CD4-positive, CD25-positive, alpha-beta regulatory T cell (primary cell): ENCODE results near the gene PTPN2. TPM values are rescaled to one million over a fixed set of nuclear protein-coding genes. Genes with fewer than 3 reads are reported as not detected.

Experiments
- ATAC-seq, 2 donors: fragments of 150-1000 bp; cut with Tn5 transposase; one replicate each; pipeline ENCODE4 v1.10.0; 2021; ENCODE audit warnings: low read depth in 2 of 2, moderate number of reproducible peaks in 2 of 2, moderate library complexity in 1 of 2
- DNase-seq, 3 donors: peaks; one replicate each; pipeline versions ENCODE4 v3.0.0 to v3.0.0-alpha.2; 2012 to 2022; ENCODE audit warnings: mixed read lengths in 1 of 3
- H3K27ac ChIP-seq: one replicate; pipeline ENCODE4 v1.7.0; 2013; ENCODE audit warnings: mild to moderate bottlenecking, low read length; ENCODE audit not compliant: insufficient read depth, poor library complexity, severe bottlenecking
- H3K27me3 ChIP-seq: one replicate; pipeline ENCODE4 v1.7.0; 2013; ENCODE audit warnings: low read length; ENCODE audit not compliant: control insufficient read depth, insufficient read depth
- H3K36me3 ChIP-seq: one replicate; pipeline ENCODE4 v1.7.0; 2013; ENCODE audit warnings: mild to moderate bottlenecking, low read length, moderate library complexity; ENCODE audit not compliant: control insufficient read depth, insufficient read depth
- H3K4me1 ChIP-seq: 2 replicates; pipeline ENCODE4 v1.7.0; 2013; ENCODE audit warnings: mild to moderate bottlenecking, low read length; ENCODE audit not compliant: insufficient read depth, control insufficient read depth, poor library complexity, severe bottlenecking
- H3K4me3 ChIP-seq: one replicate; pipeline ENCODE4 v1.7.0; 2013; ENCODE audit warnings: low read depth, mild to moderate bottlenecking, low read length, moderate library complexity
- H3K9me3 ChIP-seq, 2 experiments: 1 replicate in 1 of 2; 2 replicates in 1 of 2; pipeline ENCODE4 v1.7.0; 2013; ENCODE audit warnings: low read length in 2 of 2, mild to moderate bottlenecking in 1 of 2, moderate library complexity in 1 of 2; ENCODE audit not compliant: control insufficient read depth in 2 of 2
- H3K27ac Mint-ChIP-seq, 3 donors: one replicate each; pipeline ENCODE4 v1.8.0; 2020 to 2022; ENCODE audit warnings: mild to moderate bottlenecking in 3 of 3, mixed read lengths in 3 of 3, moderate library complexity in 2 of 3
- H3K27me3 Mint-ChIP-seq: one replicate; pipeline ENCODE4 v1.8.0; 2022; ENCODE audit warnings: mild to moderate bottlenecking, mixed read lengths
- H3K36me3 Mint-ChIP-seq: one replicate; pipeline ENCODE4 v1.8.0; 2020; ENCODE audit warnings: mixed read lengths
- H3K4me1 Mint-ChIP-seq, 4 donors: one replicate each; pipeline ENCODE4 v1.8.0; 2020 to 2022; ENCODE audit warnings: mixed read lengths in 4 of 4, mild to moderate bottlenecking in 1 of 4
- H3K4me3 Mint-ChIP-seq, 4 donors: one replicate each; pipeline ENCODE4 v1.8.0; 2020 to 2022; ENCODE audit warnings: mild to moderate bottlenecking in 4 of 4, mixed read lengths in 4 of 4, moderate library complexity in 3 of 4
- H3K9me3 Mint-ChIP-seq, 7 donors: one replicate each; pipeline ENCODE4 v1.8.0; 2020 to 2022; ENCODE audit warnings: mixed read lengths in 7 of 7, mild to moderate bottlenecking in 3 of 7, moderate library complexity in 2 of 7
- polyA plus RNA-seq, 4 donors: library from polyadenylated mRNA; unstranded; fragments of 300-500 nt; fragmentation: Illumina TruSeq; gene quantifications; one replicate each; pipeline ENCODE4 v1.2.3, GENCODE V29; 2021
- total RNA-seq: library from RNA; stranded (reverse); gene quantifications from one replicate; pipeline ENCODE4 v1.2.3, GENCODE V29; 2022

PTPN2 gene
- total and polyA plus RNA-seq, 5 donors from 2014 or later: 62.3 to 110 (median 94.1) TPM

DNA sequence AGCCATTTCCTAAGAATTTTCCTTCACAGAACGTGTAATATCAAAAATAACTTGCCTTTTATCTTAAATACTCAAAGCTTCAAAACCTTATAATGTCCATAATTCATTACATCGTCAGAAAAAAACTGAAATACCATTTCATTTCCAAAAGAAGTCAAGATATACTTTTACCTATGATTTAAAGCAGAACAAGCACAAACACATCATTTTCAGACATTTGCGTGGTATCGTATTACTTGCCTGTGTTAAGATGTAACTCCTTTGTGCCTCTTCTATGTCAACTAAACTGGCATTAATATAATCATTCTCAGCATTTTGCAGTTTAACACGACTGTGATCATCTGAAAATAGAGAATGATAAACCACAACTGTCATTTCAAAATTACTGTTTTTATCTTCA is 47.5 kb downstream of the PTPN2 start:
- H3K27me3 ChIP-seq: no peaks in the 10 kb centered on the region
- Mint-ChIP-seq H3K36me3 (peaks cover 33% of the 10 kb centered on the region), H3K4me1 (peaks cover 32 to 56% (median 48%) of the 10 kb centered on the region in 4 donors), H3K27me3 (peaks cover 4% of the 10 kb centered on the region), H3K27ac (peak overlapping the region in 2 of 3 donors; percentile 59 to 71), H3K4me3 (no peak overlapping the region), H3K9me3 (no peaks in the 10 kb centered on the region)
- no peaks in the 10 kb centered on the region for H3K9me3 ChIP-seq
- peak overlapping the region; percentile 65 for H3K4me3 ChIP-seq
- peaks cover 49% of the 10 kb centered on the region for H3K4me1 ChIP-seq
- peak overlapping the region; percentile 83 for H3K27ac ChIP-seq
- ATAC-seq (no peak), DNase-seq (no peak)
- peaks cover 17% of the 10 kb centered on the region for H3K36me3 ChIP-seq

DNA sequence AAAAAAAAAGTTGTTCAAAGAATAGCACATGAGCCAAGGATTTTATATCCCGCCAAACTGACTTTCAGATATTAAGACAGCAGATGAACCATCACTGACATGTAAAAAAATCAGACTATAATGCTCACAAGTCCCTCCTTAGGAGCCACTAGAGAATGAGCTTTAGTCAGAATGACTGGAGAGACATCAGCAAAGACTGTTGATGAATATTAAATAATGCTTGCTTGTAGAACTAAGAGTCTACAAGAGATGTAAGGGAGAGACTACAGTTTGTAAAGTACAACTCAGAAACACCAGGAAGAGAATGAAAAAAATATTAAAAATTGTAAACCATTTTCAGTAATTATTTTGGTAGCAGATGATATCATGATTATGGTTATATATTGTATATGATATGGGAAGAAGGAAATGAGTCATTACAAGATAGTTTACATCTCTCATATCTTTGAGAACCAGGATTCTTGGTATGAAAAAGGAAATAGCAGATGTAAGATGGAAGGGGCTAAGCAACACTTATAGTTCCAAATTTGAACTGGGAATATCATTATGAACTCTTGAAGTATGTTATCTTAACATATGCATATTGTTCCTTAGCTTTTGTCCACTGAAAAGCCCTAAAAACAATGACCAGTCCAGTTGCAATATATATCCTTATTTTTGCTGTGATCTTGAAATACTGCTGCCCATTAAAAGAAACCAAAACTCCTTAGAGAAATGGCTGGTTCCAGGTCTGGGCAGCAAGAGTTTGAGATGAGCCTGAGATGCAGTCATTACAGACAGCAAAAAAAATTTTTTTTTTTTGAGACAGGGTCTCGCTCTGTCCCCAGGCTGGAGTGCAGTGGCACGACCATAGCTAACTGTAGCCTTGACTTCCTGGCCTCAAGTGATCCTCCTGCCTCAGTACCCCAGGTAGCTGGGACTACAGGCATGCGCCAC is 55.7 kb downstream of the PTPN2 start:
- H3K9me3 ChIP-seq: peaks cover 11 to 12% of the 10 kb centered on the region in 2 experiments
- peak overlapping the region in 1 of 3 donors; percentile 26 for H3K27ac Mint-ChIP-seq
- no peaks in the 10 kb centered on the region for H3K27me3 ChIP-seq
- H3K4me1 ChIP-seq: no peaks in the 10 kb centered on the region
- H3K36me3 Mint-ChIP-seq: peaks cover 58% of the 10 kb centered on the region
- H3K27ac ChIP-seq: no peak overlapping the region
- H3K27me3 Mint-ChIP-seq: no peaks in the 10 kb centered on the region
- ATAC-seq: no peak
- H3K9me3 Mint-ChIP-seq: peaks cover 0 to 13% (median 5%) of the 10 kb centered on the region in 7 donors
- H3K4me1 Mint-ChIP-seq: peaks cover 11 to 20% (median 15%) of the 10 kb centered on the region in 4 donors
- DNase-seq: peak in 1 of 3 donors; percentile 55
- peak overlapping the region in 1 of 4 donors; percentile 10 for H3K4me3 Mint-ChIP-seq
- H3K4me3 ChIP-seq: no peak overlapping the region
- H3K36me3 ChIP-seq: peaks cover 60% of the 10 kb centered on the region

DNA sequence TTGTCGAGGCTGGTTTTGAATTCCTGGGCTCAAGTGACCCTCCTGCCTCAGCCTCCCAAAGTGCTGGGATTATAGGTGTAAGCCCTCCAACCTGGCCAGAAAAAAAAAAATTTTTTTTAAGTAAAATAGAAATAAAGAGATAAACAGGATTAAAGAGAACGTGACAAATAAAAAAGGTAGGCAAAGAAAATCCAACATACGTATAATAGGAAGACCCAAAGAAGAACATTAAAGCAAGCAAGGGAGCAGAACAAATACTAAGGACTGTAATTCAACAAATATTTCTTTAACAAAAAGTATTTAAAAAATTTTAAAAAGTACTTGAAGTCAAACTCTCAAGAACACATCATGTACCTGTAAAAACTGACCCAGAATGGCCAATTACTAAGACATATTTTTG is 56.4 kb downstream of the PTPN2 start:
- peaks cover 52% of the 10 kb centered on the region for H3K36me3 Mint-ChIP-seq
- ATAC-seq (no peak), DNase-seq (no peak)
- H3K9me3 Mint-ChIP-seq: peaks cover 0 to 13% (median 5%) of the 10 kb centered on the region in 7 donors
- no peak overlapping the region for H3K4me3 ChIP-seq
- H3K4me1 Mint-ChIP-seq: peaks cover 8 to 18% (median 11%) of the 10 kb centered on the region in 4 donors
- no peaks in the 10 kb centered on the region for H3K27me3 ChIP-seq
- H3K27me3 Mint-ChIP-seq: no peaks in the 10 kb centered on the region
- H3K27ac Mint-ChIP-seq: no peak overlapping the region
- no peak overlapping the region for H3K4me3 Mint-ChIP-seq
- peaks cover 11 to 12% of the 10 kb centered on the region in 2 experiments for H3K9me3 ChIP-seq
- peaks cover 54% of the 10 kb centered on the region for H3K36me3 ChIP-seq
- H3K4me1 ChIP-seq: no peaks in the 10 kb centered on the region
- no peak overlapping the region for H3K27ac ChIP-seq

GRCh38 chr18:12825230-12825629 is 58.8 kb downstream of the PTPN2 start:
- ATAC-seq: no peak
- Mint-ChIP-seq H3K36me3 (peaks cover 57% of the 10 kb centered on the region), H3K27me3 (no peaks in the 10 kb centered on the region), H3K27ac (no peak overlapping the region), H3K4me3 (no peak overlapping the region), H3K4me1 (peaks cover 10 to 15% (median 12%) of the 10 kb centered on the region in 4 donors), H3K9me3 (peaks cover 0 to 13% (median 5%) of the 10 kb centered on the region in 7 donors)
- peaks cover 11 to 12% of the 10 kb centered on the region in 2 experiments for H3K9me3 ChIP-seq
- H3K4me3 ChIP-seq: no peak overlapping the region
- DNase-seq: no peak
- H3K4me1 ChIP-seq: no peaks in the 10 kb centered on the region
- H3K36me3 ChIP-seq: peaks cover 61% of the 10 kb centered on the region
- H3K27ac ChIP-seq: no peak overlapping the region
- H3K27me3 ChIP-seq: no peaks in the 10 kb centered on the region

- DNase-seq (no peak), ATAC-seq (no peak)
- no peak overlapping the region for H3K27ac Mint-ChIP-seq
- Histone ChIP-seq H3K27ac (no peak overlapping the region), H3K9me3 (peaks cover 11 to 12% of the 10 kb centered on the region in 2 experiments), H3K36me3 (peaks cover 62% of the 10 kb centered on the region), H3K4me3 (no peak overlapping the region), H3K4me1 (no peaks in the 10 kb centered on the region), H3K27me3 (no peaks in the 10 kb centered on the region)
- H3K4me3 Mint-ChIP-seq: no peak overlapping the region
- peaks cover 60% of the 10 kb centered on the region for H3K36me3 Mint-ChIP-seq
- no peaks in the 10 kb centered on the region for H3K27me3 Mint-ChIP-seq
- peaks cover 0 to 13% (median 5%) of the 10 kb centered on the region in 7 donors for H3K9me3 Mint-ChIP-seq
- H3K4me1 Mint-ChIP-seq: peaks cover 8 to 21% (median 12%) of the 10 kb centered on the region in 4 donors
Measured at GRCh38 chr18:12823892-12824291, 60.1 kb downstream of the PTPN2 start.

GRCh38 chr18:12821408-12821807 is 62.6 kb downstream of the PTPN2 start:
- ATAC-seq (no peak), DNase-seq (no peak)
- Mint-ChIP-seq H3K27me3 (no peaks in the 10 kb centered on the region), H3K36me3 (peaks cover 62% of the 10 kb centered on the region), H3K27ac (peak overlapping the region in 1 of 3 donors; percentile 26), H3K9me3 (no peaks in the 10 kb centered on the region), H3K4me3 (no peak overlapping the region), H3K4me1 (peaks cover 9 to 18% (median 10%) of the 10 kb centered on the region in 4 donors)
- no peak overlapping the region for H3K27ac ChIP-seq
- H3K4me1 ChIP-seq: no peaks in the 10 kb centered on the region
- H3K27me3 ChIP-seq: no peaks in the 10 kb centered on the region
- H3K36me3 ChIP-seq: peaks cover 52% of the 10 kb centered on the region
- H3K4me3 ChIP-seq: no peak overlapping the region
- no peaks in the 10 kb centered on the region for H3K9me3 ChIP-seq

DNA sequence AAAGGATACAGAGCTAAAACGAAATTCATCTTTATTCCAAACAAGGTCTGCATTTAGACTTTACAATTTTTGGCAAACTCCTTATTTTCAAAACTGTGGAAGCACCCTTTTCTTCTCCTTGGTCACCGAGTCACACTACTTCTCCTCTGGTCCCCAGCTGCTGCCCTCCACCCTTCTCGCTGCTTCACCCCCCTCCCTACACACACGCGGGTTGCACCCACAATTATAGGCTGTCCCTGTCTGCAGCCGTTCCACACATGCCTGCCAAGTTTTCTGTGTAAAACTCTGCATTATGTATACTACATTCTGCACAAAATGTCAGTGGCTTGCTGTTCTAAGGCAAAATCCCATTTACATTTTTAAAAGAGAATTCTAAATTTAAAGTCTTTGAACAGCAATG is 63.5 kb downstream of the PTPN2 start:
- Histone ChIP-seq H3K27ac (no peak overlapping the region), H3K36me3 (peaks cover 59% of the 10 kb centered on the region), H3K4me3 (no peak overlapping the region), H3K9me3 (no peaks in the 10 kb centered on the region), H3K4me1 (no peaks in the 10 kb centered on the region), H3K27me3 (no peaks in the 10 kb centered on the region)
- H3K4me1 Mint-ChIP-seq: peaks cover 9 to 18% (median 11%) of the 10 kb centered on the region in 4 donors
- DNase-seq (no peak), ATAC-seq (no peak)
- peaks cover 69% of the 10 kb centered on the region for H3K36me3 Mint-ChIP-seq
- H3K4me3 Mint-ChIP-seq: no peak overlapping the region
- H3K27ac Mint-ChIP-seq: peak overlapping the region in 2 of 3 donors; percentile 52 to 84
- H3K9me3 Mint-ChIP-seq: no peaks in the 10 kb centered on the region
- H3K27me3 Mint-ChIP-seq: no peaks in the 10 kb centered on the region
